SK-N-SH (cell line): ENCODE measurements around the gene MAPK1. TPM values are rescaled to one million over a fixed set of nuclear protein-coding genes. Genes with fewer than 3 reads are reported as not detected.

Experiments
- CTCF ChIA-PET: fragments of 300-600, 350-600 bp; formaldehyde crosslinking; extraction: SDS; loops from one replicate; lab custom pipeline; 2021; lab: Yijun Ruan, JAX
- POLR2A ChIA-PET: fragments of 350-600 bp; sonication (Branson Sonifier 250); formaldehyde crosslinking; extraction: SDS; loops from one replicate; lab custom pipeline; 2020; ENCODE audit warnings: antibody characterized with exemption, inconsistent platforms; lab: Yijun Ruan, JAX
- DNase-seq: peaks from one replicate; pipeline ENCODE4 v3.0.0; 2012
- H2AFZ ChIP-seq: fragments of 200-600 bp; sonication (generic); 2 replicates; pipeline ENCODE4 v1.8.1; 2016; ENCODE audit warnings: antibody characterized with exemption, mild to moderate bottlenecking, low read depth
- H3F3A ChIP-seq: fragments of 200-600 bp; sonication (generic); replicated peaks from 2 replicates; pipeline ENCODE3; 2016; ENCODE audit warnings: antibody characterized with exemption, mild to moderate bottlenecking; ENCODE audit not compliant: insufficient read depth
- H3K27ac ChIP-seq, 2 experiments: fragments of 200-500 bp in 1 of 2; fragments of 200-600 bp in 1 of 2; sonication (Bioruptor generic) in 1 of 2; sonication (generic), shearing (Covaris generic) in 1 of 2; 2 replicates each; pipeline versions ENCODE4 v1.5.1 to v1.6.1; 2014 to 2016; ENCODE audit warnings: low read depth in 2 of 2, inconsistent platforms in 1 of 2, low read length in 1 of 2, mild to moderate bottlenecking in 1 of 2, mixed read lengths in 1 of 2
- H3K27me3 ChIP-seq: fragments of 200-600 bp; sonication (generic), shearing (Covaris generic); 2 replicates; pipeline ENCODE4 v1.6.1; 2016; ENCODE audit warnings: mixed run types; ENCODE audit not compliant: insufficient read depth
- H3K36me3 ChIP-seq, 2 experiments: fragments of 200-500 bp in 1 of 2; fragments of 200-600 bp in 1 of 2; sonication (Bioruptor generic) in 1 of 2; sonication (generic) in 1 of 2; replicated peaks in 1 of 2; 2 replicates each; pipeline versions ENCODE3 to v1.5.1; 2014 to 2016; ENCODE audit warnings: low read length in 1 of 2, mild to moderate bottlenecking in 1 of 2; ENCODE audit not compliant: insufficient read depth in 2 of 2, control insufficient read depth in 1 of 2
- H3K4me1 ChIP-seq, 2 experiments: fragments of 200-500 bp in 1 of 2; fragments of 200-600 bp in 1 of 2; sonication (Bioruptor generic) in 1 of 2; sonication (generic), shearing (Covaris generic) in 1 of 2; 2 replicates each; pipeline versions ENCODE4 v1.5.1 to v1.6.1; 2014 to 2016; ENCODE audit warnings: low read depth in 1 of 2, low read length in 1 of 2, mixed run types in 1 of 2; ENCODE audit not compliant: insufficient read depth in 2 of 2, control insufficient read depth in 1 of 2
- H3K4me2 ChIP-seq: fragments of 200-600 bp; sonication (generic), shearing (Covaris generic); 2 replicates; pipeline ENCODE4 v1.6.1; 2017; ENCODE audit warnings: mixed run types
- H3K4me3 ChIP-seq, 2 experiments: fragments of 200-500 bp in 1 of 2; fragments of 200-600 bp in 1 of 2; sonication (Bioruptor generic) in 1 of 2; sonication (generic), shearing (Covaris generic) in 1 of 2; 2 replicates each; pipeline versions ENCODE4 v1.5.1 to v1.8.1; 2014 to 2016; ENCODE audit warnings: low read depth in 2 of 2, inconsistent platforms in 1 of 2, low read length in 1 of 2, mild to moderate bottlenecking in 1 of 2, mixed read lengths in 1 of 2, moderate library complexity in 1 of 2
- H3K79me2 ChIP-seq: fragments of 200-600 bp; sonication (generic); 2 replicates; pipeline ENCODE4 v1.8.1; 2017; ENCODE audit warnings: mild to moderate bottlenecking; ENCODE audit not compliant: insufficient read depth
- H3K9ac ChIP-seq: fragments of 200-600 bp; sonication (generic); 2 replicates; pipeline ENCODE4 v1.6.1; 2017; ENCODE audit warnings: mixed run types
- H3K9me2 ChIP-seq: fragments of 200-600 bp; sonication (generic); 2 replicates; pipeline ENCODE4 v1.6.1; 2017; ENCODE audit warnings: mixed run types
- H3K9me3 ChIP-seq: fragments of 200-600 bp; sonication (generic); 2 replicates; pipeline ENCODE4 v1.6.1; 2017; ENCODE audit warnings: mixed run types, mild to moderate bottlenecking, moderate library complexity
- H4K20me1 ChIP-seq: fragments of 200-600 bp; sonication (generic); 2 replicates; pipeline ENCODE4 v1.6.1; 2017; ENCODE audit warnings: mild to moderate bottlenecking, mixed run types; ENCODE audit not compliant: insufficient read depth
- CHD2 ChIP-seq: fragments of 150-350 bp; IDR thresholded peaks from 2 replicates; pipeline ENCODE4 v1.6.1; 2018; ENCODE audit warnings: low read length; ENCODE audit not compliant: partially characterized antibody
- EP300 ChIP-seq, 2 experiments: IDR thresholded peaks; 2 replicates each; pipeline versions ENCODE4 v1.4.0 to v1.6.1; 2012; ENCODE audit warnings: borderline replicate concordance in 1 of 2, low read depth in 1 of 2, low read length in 1 of 2
- EZH2phosphoT487 ChIP-seq: fragments of 200-600 bp; sonication (generic); IDR thresholded peaks from 2 replicates; pipeline ENCODE4 v1.6.1; 2017; ENCODE audit warnings: low read depth, mixed run types, mild to moderate bottlenecking, antibody characterized with exemption, moderate library complexity, borderline replicate concordance
- FOSL2 ChIP-seq: IDR thresholded peaks from 2 replicates; pipeline ENCODE4 v1.4.0; 2012; ENCODE audit warnings: low read depth, mild to moderate bottlenecking, moderate library complexity, borderline replicate concordance
- FOXM1 ChIP-seq: IDR thresholded peaks from 2 replicates; pipeline ENCODE4 v1.4.0; 2012; ENCODE audit warnings: low read depth, mild to moderate bottlenecking
- MEF2A ChIP-seq: IDR thresholded peaks from 2 replicates; pipeline ENCODE4 v1.4.0; 2012; ENCODE audit warnings: low read depth, borderline replicate concordance
- RCOR1 ChIP-seq: fragments of 150-350 bp; IDR thresholded peaks from 2 replicates; pipeline ENCODE4 v1.6.1; 2017; ENCODE audit warnings: antibody characterized with exemption, low read length
- RFX5 ChIP-seq: IDR thresholded peaks from 2 replicates; pipeline ENCODE4 v1.6.1; 2012; ENCODE audit warnings: mild to moderate bottlenecking, improper control_type of control experiment, low read length
- SIN3A ChIP-seq: IDR thresholded peaks from 2 replicates; pipeline ENCODE4 v1.6.1; 2012; ENCODE audit warnings: low read depth, mild to moderate bottlenecking, low read length, moderate library complexity, borderline replicate concordance
- SMC3 ChIP-seq: IDR thresholded peaks from 2 replicates; pipeline ENCODE4 v1.6.1; 2012; ENCODE audit warnings: low read depth, low read length, improper control_type of control experiment
- TAF1 ChIP-seq: IDR thresholded peaks from 2 replicates; pipeline ENCODE4 v1.6.1; 2012; ENCODE audit warnings: low read depth, mild to moderate bottlenecking, low read length, moderate library complexity, borderline replicate concordance
- TEAD4 ChIP-seq: IDR thresholded peaks from 2 replicates; pipeline ENCODE4 v1.4.0; 2012; ENCODE audit warnings: mild to moderate bottlenecking, borderline replicate concordance; ENCODE audit not compliant: insufficient read depth
- WGBS: methylation state at CpG from one replicate; pipeline ENCODE4 v1.1.6; 2017; ENCODE audit warnings: low lambda C conversion rate; 5-methylcytosine and 5-hydroxymethylcytosine counted together
- polyA plus RNA-seq, 3 experiments: library from polyadenylated mRNA; depleted of rRNA; stranded (reverse); fragments of >200 nt; gene quantifications; 2 replicates each; pipeline ENCODE4 v1.2.3, GENCODE V29; 2012
- TF ChIP-seq, protein P1 (sequence below): fragments of 150-350 bp; IDR thresholded peaks from 2 replicates; pipeline ENCODE4 v1.6.1; 2017; ENCODE audit warnings: antibody characterized with exemption, low read length, low read depth, borderline replicate concordance
- TF ChIP-seq, protein P2 (sequence below): IDR thresholded peaks from 2 replicates; pipeline ENCODE4 v1.4.0; 2012; ENCODE audit warnings: low read depth, borderline replicate concordance
- TF ChIP-seq, protein P3 (sequence below): fragments of 200-600 bp; sonication (generic); IDR thresholded peaks from 2 replicates; pipeline ENCODE4 v1.6.1; 2017; ENCODE audit warnings: antibody characterized with exemption, mild to moderate bottlenecking, moderate library complexity
- TF ChIP-seq, protein P4 (sequence below): IDR thresholded peaks from 2 replicates; pipeline ENCODE4; 2012
- TF ChIP-seq, protein P5 (sequence below): IDR thresholded peaks from 2 replicates; pipeline ENCODE4 v1.4.0; 2012; ENCODE audit warnings: low read depth, borderline replicate concordance
- TF ChIP-seq, protein P6 (sequence below): fragments of 150-350 bp; IDR thresholded peaks from 2 replicates; pipeline ENCODE4 v1.6.1; 2016; ENCODE audit warnings: mild to moderate bottlenecking, low read depth, low read length

Gene MAPK1
- polyA plus RNA-seq, 1 of the 3 experiments (the other 2 are of a cell fraction) = 25.6 TPM

DNA sequence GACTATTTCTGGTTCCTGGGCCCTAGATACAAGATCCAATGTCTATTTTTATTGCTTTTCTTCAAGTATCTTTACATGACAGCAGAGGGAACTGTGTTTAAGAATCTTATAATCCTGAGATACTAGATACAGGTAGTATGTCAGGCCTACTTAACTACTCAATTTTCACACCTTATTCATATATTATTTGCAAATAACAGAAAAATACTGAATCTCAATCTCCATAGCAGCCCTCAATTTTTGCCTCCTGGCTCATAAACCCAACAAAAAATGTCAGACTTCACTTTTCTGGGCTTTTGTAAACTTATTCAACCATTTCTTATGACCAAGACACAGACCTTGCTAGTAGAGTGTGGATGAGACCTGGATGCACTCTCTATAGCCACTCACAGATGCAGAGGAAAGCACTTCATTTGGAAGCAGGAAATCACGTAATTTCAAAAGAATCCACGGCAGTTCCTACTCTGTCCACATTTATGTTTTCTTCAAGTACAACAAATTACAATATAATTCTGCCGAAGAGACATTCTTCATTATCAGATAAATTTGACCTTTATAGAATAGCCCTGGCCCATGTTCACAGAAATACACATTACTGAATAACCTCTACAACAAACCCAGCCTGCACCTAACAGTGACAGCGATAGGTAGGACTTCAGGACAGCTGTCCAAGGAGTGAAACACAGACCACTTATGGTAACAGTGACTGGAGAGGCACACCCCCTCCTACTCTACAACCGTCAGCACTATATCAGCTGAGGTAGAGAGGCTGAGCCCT, 69.8 kb downstream of the MAPK1 start:
- ChIA-PET CTCF (interaction anchor here (1.2 kb wide), 1 partner anchor 11 kb away, joined by 3 read pairs; no protein-coding TSS in a partner anchor), POLR2A (no interaction called here)
- Histone ChIP-seq H3K9ac (no peak overlapping the region), H3K4me2 (peak overlapping the region; percentile 58), H3K27ac (peak overlapping the region in 1 of 2 experiments; percentile 72; a peak in 2 of 4 replicates), H2AFZ (no peak overlapping the region), H3K36me3 (peaks cover 26 to 70% of the 10 kb centered on the region in 2 experiments), H3K79me2 (peaks cover 47% of the 10 kb centered on the region), H3K9me3 (no peaks in the 10 kb centered on the region), H3K4me3 (peak overlapping the region in 1 of 2 experiments; percentile 18; a peak in 1 of 4 replicates), H3F3A (peaks cover 18% of the 10 kb centered on the region), H3K4me1 (peaks cover 0 to 15% of the 10 kb centered on the region in 2 experiments; a peak in 2 of 4 replicates), H3K27me3 (no peaks in the 10 kb centered on the region), H4K20me1 (no peaks in the 10 kb centered on the region; the same call in 1 of the 2 replicates), H3K9me2 (no peaks in the 10 kb centered on the region)
- DNase-seq = no peak
- no peak for TF ChIP-seq CHD2
- no peak for TF ChIP-seq SIN3A
- TF ChIP-seq RCOR1 = no peak
- no peak for TF ChIP-seq FOSL2
- TF ChIP-seq, protein P1, sequence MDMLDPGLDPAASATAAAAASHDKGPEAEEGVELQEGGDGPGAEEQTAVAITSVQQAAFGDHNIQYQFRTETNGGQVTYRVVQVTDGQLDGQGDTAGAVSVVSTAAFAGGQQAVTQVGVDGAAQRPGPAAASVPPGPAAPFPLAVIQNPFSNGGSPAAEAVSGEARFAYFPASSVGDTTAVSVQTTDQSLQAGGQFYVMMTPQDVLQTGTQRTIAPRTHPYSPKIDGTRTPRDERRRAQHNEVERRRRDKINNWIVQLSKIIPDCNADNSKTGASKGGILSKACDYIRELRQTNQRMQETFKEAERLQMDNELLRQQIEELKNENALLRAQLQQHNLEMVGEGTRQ = no peak
- TF ChIP-seq TAF1 = no peak
- TF ChIP-seq, protein P2, sequence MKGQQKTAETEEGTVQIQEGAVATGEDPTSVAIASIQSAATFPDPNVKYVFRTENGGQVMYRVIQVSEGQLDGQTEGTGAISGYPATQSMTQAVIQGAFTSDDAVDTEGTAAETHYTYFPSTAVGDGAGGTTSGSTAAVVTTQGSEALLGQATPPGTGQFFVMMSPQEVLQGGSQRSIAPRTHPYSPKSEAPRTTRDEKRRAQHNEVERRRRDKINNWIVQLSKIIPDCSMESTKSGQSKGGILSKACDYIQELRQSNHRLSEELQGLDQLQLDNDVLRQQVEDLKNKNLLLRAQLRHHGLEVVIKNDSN = no peak
- TF ChIP-seq, protein P3, sequence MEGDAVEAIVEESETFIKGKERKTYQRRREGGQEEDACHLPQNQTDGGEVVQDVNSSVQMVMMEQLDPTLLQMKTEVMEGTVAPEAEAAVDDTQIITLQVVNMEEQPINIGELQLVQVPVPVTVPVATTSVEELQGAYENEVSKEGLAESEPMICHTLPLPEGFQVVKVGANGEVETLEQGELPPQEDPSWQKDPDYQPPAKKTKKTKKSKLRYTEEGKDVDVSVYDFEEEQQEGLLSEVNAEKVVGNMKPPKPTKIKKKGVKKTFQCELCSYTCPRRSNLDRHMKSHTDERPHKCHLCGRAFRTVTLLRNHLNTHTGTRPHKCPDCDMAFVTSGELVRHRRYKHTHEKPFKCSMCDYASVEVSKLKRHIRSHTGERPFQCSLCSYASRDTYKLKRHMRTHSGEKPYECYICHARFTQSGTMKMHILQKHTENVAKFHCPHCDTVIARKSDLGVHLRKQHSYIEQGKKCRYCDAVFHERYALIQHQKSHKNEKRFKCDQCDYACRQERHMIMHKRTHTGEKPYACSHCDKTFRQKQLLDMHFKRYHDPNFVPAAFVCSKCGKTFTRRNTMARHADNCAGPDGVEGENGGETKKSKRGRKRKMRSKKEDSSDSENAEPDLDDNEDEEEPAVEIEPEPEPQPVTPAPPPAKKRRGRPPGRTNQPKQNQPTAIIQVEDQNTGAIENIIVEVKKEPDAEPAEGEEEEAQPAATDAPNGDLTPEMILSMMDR = no peak
- TF ChIP-seq TEAD4 = no peak
- no peak for TF ChIP-seq EZH2phosphoT487
- no peak for TF ChIP-seq MEF2A
- no peak for TF ChIP-seq RFX5
- TF ChIP-seq, protein P4, sequence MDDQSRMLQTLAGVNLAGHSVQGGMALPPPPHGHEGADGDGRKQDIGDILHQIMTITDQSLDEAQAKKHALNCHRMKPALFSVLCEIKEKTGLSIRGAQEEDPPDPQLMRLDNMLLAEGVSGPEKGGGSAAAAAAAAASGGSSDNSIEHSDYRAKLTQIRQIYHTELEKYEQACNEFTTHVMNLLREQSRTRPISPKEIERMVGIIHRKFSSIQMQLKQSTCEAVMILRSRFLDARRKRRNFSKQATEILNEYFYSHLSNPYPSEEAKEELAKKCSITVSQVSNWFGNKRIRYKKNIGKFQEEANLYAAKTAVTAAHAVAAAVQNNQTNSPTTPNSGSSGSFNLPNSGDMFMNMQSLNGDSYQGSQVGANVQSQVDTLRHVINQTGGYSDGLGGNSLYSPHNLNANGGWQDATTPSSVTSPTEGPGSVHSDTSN = no peak
- TF ChIP-seq, protein P5, sequence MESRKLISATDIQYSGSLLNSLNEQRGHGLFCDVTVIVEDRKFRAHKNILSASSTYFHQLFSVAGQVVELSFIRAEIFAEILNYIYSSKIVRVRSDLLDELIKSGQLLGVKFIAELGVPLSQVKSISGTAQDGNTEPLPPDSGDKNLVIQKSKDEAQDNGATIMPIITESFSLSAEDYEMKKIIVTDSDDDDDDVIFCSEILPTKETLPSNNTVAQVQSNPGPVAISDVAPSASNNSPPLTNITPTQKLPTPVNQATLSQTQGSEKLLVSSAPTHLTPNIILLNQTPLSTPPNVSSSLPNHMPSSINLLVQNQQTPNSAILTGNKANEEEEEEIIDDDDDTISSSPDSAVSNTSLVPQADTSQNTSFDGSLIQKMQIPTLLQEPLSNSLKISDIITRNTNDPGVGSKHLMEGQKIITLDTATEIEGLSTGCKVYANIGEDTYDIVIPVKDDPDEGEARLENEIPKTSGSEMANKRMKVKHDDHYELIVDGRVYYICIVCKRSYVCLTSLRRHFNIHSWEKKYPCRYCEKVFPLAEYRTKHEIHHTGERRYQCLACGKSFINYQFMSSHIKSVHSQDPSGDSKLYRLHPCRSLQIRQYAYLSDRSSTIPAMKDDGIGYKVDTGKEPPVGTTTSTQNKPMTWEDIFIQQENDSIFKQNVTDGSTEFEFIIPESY = no peak
- TF ChIP-seq SMC3 = no peak
- no peak for TF ChIP-seq EP300 (IDR thresholded peaks at IDR 0.05; ENCODE audit: borderline replicate concordance in 1 of 2, low read depth in 1 of 2, low read length in 1 of 2)
- TF ChIP-seq, protein P6, sequence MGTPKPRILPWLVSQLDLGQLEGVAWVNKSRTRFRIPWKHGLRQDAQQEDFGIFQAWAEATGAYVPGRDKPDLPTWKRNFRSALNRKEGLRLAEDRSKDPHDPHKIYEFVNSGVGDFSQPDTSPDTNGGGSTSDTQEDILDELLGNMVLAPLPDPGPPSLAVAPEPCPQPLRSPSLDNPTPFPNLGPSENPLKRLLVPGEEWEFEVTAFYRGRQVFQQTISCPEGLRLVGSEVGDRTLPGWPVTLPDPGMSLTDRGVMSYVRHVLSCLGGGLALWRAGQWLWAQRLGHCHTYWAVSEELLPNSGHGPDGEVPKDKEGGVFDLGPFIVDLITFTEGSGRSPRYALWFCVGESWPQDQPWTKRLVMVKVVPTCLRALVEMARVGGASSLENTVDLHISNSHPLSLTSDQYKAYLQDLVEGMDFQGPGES = no peak
- no peak for TF ChIP-seq FOXM1
- WGBS = 65% methylated on average over 5 of the region's 5 CpGs
